Right cardiac atrium (tissue), 5 donors: ENCODE results near the gene NUTF2. TPM values are rescaled to one million over a fixed set of nuclear protein-coding genes. Genes with fewer than 3 reads are reported as not detected.
"Not testable (repeated sequence)": the region's sequence is repeated elsewhere in the genome, so short reads cannot be mapped to it uniquely, and the experiment has no call there.

Experiments
- ATAC-seq, 2 donors: fragments of 200-7000 bp; cut with Tn5 transposase; one replicate each; pipeline versions ENCODE4 v1.8.0 to v1.9.1; 2020; ENCODE audit warnings: moderate library complexity in 2 of 2, mild to moderate bottlenecking in 1 of 2
- DNase-seq, 3 donors: peaks; one replicate each; pipeline ENCODE4 v3.0.0-alpha.2; 2020
- H3K27ac ChIP-seq: one replicate; pipeline ENCODE4 v1.5.1; 2013; ENCODE audit warnings: mild to moderate bottlenecking, low read length, control low read depth, moderate library complexity
- H3K27me3 ChIP-seq: one replicate; pipeline ENCODE4 v1.6.1; 2013; ENCODE audit not compliant: control insufficient read depth, insufficient read depth
- H3K4me1 ChIP-seq: one replicate; pipeline ENCODE4 v1.6.1; 2013; ENCODE audit warnings: low read length; ENCODE audit not compliant: control insufficient read depth, insufficient read depth
- H3K4me3 ChIP-seq: one replicate; pipeline ENCODE4 v1.5.1; 2013; ENCODE audit warnings: low read length, control low read depth
- H3K9me3 ChIP-seq: one replicate; pipeline ENCODE4 v1.6.1; 2013; ENCODE audit warnings: low read length; ENCODE audit not compliant: control insufficient read depth
- WGBS: extraction: QIAGEN DNeasy Blood & Tissue Kit; methylation state at CpG from one replicate; pipeline ENCODE4 v1.1.7; 2013; 5-methylcytosine and 5-hydroxymethylcytosine counted together
- intact Hi-C, 4 donors: fragments of 100-400 bp; cut with DNase I; formaldehyde crosslinking; loops; one replicate each; pipeline versions ENCODE4 v1.11.0 to v1.14.0; 2022 to 2023
- polyA plus RNA-seq: library from polyadenylated mRNA; stranded (reverse); fragments of 200-250 nt; gene quantifications from one replicate; pipeline ENCODE4 v1.2.3, GENCODE V29; 2013
- total RNA-seq, 4 donors: library from RNA; stranded (reverse); fragmentation: NEBNext Ultra II Directional; extraction: Animal tissue kit (Norgen Biotek cat#: 25700); gene quantifications; one replicate each; pipeline ENCODE4 v1.2.1, GENCODE V29; 2021
- donor health status: healthy with polysubstance abuse.
- donor health status: DM: no; HTN: yes; CAD: no.
- donor health status: DM: no; HTN: no; CAD: no.
- donor health status: DM: no; HTN: yes; CAD: no; lungs with severe emphysema.
- donor health status: DM: yes; HTN: yes; CAD: no.

NUTF2 gene
- total and polyA plus RNA-seq, 5 donors, result 66.6 to 125 (median 68.2) TPM

DNA sequence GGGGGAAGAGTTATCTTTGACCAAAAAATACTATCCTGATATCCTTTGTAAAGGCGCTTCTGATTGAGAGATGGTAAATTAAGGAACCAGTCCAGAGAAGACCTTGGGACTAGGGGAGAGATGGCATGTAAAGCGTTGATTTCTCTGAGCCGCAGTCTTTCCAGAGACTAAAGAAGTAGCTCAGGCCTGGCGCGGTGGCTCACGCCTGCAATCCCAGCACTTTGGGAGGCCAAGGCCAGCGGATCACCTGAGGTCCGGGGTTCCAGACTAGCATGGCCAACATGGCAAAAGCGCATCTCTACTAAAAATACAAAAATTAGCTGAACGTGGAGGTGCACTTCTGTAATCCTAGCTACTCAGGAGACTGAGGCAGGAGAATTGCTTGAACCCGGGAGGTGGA, 1.4 kb downstream of the NUTF2 start:
- 90% methylated on average over 11 of the region's 11 CpGs for whole genome bisulfite sequencing
- intact Hi-C loops, result no loop called here
- ATAC-seq, result no peak
- Histone ChIP-seq H3K9me3 (no peaks in the 10 kb centered on the region), H3K27ac (peak overlapping the region; percentile 9), H3K4me3 (peak overlapping the region; percentile 89), H3K4me1 (peaks cover 12% of the 10 kb centered on the region), H3K27me3 (no peaks in the 10 kb centered on the region)
- no peak for DNase-seq

DNA sequence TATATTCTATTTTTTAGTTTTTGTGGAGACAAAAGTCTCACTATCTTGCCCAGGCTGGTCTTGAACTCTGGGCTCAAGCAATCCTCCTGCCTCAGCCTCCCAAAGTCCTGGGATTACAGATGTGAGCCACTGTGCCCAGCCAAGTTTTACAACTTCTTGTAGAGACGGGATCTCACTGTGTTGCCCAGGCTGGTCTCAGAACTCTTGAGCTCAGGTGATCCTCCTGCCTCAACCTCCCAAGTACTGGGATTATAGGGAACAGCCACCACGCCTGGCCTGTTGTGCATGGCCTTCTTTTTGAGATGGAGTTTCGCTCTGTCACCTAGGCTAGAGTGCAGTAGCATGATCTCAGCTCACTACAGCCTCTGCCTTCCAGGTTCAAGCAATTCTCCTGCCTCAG, 6.9 kb downstream of the NUTF2 start:
- over 99% methylated on average over 3 of the region's 3 CpGs for WGBS
- Histone ChIP-seq H3K9me3 (no peaks in the 10 kb centered on the region), H3K27ac (no peak overlapping the region), H3K4me3 (no peak overlapping the region), H3K4me1 (peaks cover 19% of the 10 kb centered on the region), H3K27me3 (no peaks in the 10 kb centered on the region)
- intact Hi-C loops, result no loop called here
- DNase-seq (no peak), ATAC-seq (no peak)

DNA sequence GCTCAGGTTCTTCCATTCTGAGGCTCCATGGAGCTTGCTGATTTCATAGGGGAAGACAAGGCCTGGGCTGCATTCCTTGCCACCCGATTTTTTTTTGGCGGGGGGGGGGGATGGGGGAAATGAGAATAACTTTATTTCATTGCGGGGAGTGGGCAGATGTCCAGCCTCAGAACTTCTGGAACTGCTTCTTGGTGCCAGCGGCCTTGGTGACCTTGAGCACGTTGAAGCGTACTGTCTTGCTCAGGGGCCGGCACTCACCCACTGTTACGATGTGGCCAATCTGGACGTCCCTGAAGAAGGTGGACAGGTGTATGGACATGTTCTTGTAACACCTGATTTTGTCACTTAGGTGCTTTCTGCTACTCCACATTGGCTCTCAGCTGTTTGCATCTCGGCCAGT, 9.1 kb downstream of the NUTF2 start:
- intact Hi-C loops, result no loop called here
- ATAC-seq (no peak), DNase-seq (no peak)
- no peaks in the 10 kb centered on the region for H3K27me3 ChIP-seq
- H3K27ac ChIP-seq, result peak overlapping the region; percentile 12
- H3K4me3 ChIP-seq, result no peak overlapping the region
- 69% methylated on average over 10 of the region's 10 CpGs for WGBS
- H3K4me1 ChIP-seq, result peaks cover 23% of the 10 kb centered on the region
- no peaks in the 10 kb centered on the region for H3K9me3 ChIP-seq

DNA sequence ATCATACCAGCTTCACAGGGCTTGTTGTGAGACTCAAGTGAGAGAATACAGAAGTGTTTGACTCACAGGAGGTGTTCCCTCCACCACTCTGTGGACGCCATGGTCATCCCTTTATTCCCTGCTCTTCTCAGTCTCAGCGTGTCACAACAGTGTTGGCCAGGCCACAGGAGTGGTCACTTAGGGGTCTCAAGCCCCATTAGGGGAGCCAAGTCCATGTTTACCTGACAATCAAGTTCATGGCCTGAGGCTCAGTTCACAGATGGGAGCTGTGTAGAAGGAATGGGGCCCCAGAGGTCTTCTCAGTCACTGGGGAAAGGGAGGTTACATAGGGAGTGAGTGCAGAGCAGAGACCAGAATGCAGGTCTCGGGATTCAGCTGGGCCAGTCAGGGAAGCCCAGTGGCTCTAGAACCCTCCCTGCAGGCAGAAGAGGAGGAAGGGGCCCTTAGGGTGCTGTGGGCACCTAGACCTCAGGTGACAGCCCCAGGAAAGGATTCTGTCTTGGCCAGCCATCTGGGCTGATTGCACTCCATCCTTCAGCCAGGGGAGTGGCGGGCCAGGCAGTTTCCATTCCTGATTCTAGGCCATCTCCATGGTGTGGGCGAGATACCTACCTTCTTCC, 10.3 kb downstream of the NUTF2 start:
- intact Hi-C loops, result no loop called here
- no peak for ATAC-seq
- WGBS, result 90% methylated on average over 5 of the region's 5 CpGs
- Histone ChIP-seq H3K4me3 (no peak overlapping the region), H3K9me3 (no peaks in the 10 kb centered on the region), H3K27ac (peak overlapping the region; percentile 85), H3K4me1 (peaks cover 34% of the 10 kb centered on the region), H3K27me3 (no peaks in the 10 kb centered on the region)
- no peak for DNase-seq

DNA sequence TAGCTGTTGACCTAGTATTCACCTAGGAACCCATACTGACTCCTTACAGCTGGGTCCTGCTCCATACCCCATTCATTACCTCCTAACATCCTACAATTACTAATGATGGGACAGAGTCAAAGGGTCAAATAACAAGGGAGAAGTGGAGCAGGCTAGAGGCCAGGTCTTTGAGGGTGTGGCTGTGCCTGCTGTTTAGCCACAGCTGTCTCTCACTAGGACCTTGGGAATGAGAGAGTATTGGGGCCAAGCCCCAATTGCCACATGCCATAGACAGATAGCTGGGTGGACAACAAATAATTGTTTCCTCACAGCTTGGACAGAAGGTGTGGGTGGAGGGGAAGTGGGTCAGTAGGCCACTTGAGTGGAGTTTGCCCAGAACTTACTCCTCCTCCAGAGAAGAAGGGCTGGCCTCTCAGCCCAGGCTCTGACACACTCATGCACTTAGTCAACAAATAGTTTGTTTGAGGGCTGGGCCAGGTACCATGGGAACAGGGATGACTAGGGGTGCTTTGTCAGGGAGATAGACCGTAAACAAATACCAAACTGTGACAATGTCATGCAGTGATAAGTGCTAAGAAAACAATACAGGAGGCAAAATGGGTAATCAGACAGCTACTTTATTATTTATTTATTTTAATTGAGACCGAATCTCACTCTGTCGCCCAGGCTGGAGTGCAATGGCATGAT, 11.0 kb downstream of the NUTF2 start:
- intact Hi-C loops, result no loop called here
- WGBS, result 20% methylated on average over 3 of the region's 3 CpGs
- ATAC-seq (peak; percentile 93 to 95), DNase-seq (peak; percentile 75 to 86 (median 81))
- no peaks in the 10 kb centered on the region for H3K27me3 ChIP-seq
- H3K4me3 ChIP-seq, result no peak overlapping the region
- peaks cover 40% of the 10 kb centered on the region for H3K4me1 ChIP-seq
- H3K27ac ChIP-seq, result peak overlapping the region; percentile 85
- no peaks in the 10 kb centered on the region for H3K9me3 ChIP-seq

DNA sequence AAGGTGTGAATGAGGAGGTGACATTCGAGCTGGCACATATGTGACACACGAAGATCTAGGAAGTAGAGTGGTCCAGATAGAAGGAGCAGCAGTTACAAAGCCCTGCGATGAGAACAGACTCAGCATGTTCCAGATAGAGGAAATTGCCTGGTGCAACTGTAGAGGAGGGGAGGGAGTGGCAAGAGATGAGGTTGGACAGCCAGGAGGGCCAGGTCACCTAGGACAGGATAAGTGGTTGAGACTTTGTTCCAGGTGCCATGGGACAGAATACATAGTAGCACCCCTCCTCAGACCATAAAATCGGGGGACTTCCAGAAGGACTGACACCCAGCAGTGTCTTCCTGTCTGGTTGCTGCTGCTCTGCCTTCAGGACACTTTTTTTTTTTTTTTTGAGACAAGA, 11.8 kb downstream of the NUTF2 start:
- ATAC-seq (peak; percentile 4 to 7), DNase-seq (no peak)
- no peaks in the 10 kb centered on the region for H3K9me3 ChIP-seq
- peak overlapping the region; percentile 85 for H3K27ac ChIP-seq
- intact Hi-C loops, result no loop called here
- no peaks in the 10 kb centered on the region for H3K27me3 ChIP-seq
- H3K4me3 ChIP-seq, result no peak overlapping the region
- H3K4me1 ChIP-seq, result peaks cover 47% of the 10 kb centered on the region
- WGBS, result 52% methylated on average over 4 of the region's 4 CpGs

DNA sequence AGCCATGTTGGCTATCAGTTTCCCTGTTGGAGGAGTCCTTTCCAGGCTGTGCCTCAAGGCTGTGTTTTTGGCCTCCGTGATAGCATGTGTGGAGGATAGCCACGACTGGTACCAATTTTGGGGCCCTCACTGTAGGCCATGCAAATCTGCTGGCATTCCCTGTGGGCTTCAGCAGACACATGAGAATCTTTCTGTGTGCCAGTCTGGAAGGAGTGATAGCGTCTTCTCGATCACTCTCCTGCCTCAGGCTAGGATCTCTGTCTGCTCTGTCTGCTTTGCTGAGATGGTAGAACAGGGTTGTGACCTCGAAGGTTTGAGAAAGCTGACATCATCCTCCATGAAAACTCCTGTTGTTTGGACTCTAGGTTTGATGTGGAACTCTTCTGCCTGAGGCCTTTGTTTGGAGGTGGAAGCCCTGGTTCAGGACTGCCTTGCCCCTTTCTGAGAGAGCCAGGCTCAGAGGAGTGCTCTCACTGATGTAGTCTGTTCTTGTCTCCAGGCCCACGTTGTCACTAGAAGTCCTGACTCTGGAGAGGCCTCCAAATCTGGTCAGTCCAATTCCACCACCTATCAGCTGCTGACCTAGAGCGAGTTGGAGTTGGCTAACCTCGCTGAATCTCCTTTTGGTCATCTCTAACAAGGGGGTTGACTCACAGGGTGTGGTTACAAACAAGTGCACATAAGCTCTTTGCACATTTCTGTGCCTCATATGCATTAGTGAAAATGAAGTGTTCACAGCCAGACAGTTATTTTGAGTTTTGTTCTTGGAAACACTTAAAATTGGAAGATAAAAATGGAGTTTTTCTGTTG, 14.1 kb downstream of the NUTF2 start:
- Histone ChIP-seq H3K27ac (peak overlapping the region; percentile 100), H3K27me3 (no peaks in the 10 kb centered on the region), H3K4me3 (no peak overlapping the region), H3K9me3 (no peaks in the 10 kb centered on the region), H3K4me1 (peaks cover 48% of the 10 kb centered on the region)
- 76% methylated on average over 8 of the region's 8 CpGs for WGBS
- intact Hi-C loops, result no loop called here
- ATAC-seq (no peak), DNase-seq (no peak)

DNA sequence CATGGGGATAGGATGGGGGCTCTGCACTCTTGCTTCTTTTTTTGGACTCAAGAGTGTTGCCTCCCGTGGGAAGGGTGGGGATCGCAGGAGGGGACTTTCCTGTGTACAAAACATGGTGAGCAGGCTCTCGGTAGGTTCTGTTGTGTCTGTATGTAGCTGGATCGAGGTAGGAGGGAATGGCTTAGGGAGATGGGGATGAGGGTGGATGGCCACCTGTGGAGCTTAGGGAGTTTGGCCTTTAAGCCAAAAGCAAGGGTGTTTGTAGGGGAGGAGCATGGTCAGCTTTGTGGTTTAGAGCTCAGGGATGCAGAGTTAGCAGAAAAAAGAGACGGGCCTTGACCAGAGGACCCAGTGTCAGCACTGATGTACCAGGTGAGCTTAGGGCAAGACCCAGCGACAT, 15.1 kb downstream of the NUTF2 start:
- Histone ChIP-seq H3K9me3 (no peaks in the 10 kb centered on the region), H3K27ac (peak overlapping the region; percentile 100), H3K4me3 (no peak overlapping the region), H3K4me1 (peaks cover 46% of the 10 kb centered on the region), H3K27me3 (no peaks in the 10 kb centered on the region)
- no peak for ATAC-seq
- intact Hi-C loops, result no loop called here
- no peak for DNase-seq
- WGBS, result 69% methylated on average over 6 of the region's 6 CpGs

DNA sequence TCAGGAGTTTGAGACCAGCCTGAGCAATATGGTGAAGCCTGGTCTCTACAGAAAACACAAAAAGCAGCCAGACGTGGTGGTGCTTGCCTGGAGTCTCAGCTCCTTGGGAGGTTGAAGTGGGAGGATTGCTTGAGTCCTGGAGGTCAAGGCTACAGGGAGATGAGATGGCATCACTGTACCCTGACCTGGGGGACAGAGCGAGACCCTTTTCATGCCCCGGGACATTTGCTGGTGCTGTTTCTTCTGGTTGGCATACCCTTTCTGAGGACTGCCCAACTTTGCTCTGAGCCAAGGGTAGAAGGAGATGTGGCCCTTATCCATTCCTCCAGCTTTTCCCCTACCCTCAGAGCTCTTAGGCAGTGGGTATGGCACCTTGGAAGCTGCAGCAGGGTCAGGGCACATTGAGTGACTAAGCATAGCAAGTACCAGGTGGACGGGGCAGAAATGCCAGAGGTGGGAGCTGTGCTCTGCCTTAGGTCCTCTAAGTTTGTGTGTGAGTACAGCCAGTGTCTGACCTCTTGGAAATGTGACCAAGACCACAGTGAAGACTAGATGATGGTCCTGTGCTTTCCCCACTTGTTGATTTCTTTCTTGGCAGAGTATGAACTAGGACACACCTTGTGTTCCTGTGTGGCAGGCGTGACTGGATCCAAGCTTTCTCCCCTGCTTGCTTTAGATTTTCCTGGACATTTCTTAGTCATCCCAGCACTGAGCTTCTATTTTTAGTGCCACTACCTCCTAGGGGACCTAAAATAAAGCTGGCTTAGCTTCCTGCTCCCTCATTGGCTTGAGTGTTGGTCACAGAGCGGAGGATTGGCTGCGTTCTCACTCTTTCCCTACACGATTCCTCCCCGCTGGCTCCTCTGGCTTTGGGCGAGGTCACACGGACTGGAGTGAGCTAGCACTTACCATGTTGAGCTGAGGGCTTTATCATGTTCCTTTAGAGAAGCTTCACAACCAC, 16.2 kb downstream of the NUTF2 start:
- H3K27me3 ChIP-seq, result no peaks in the 10 kb centered on the region
- DNase-seq, result peak; percentile 87 to 90 (median 90)
- H3K27ac ChIP-seq, result peak overlapping the region; percentile 100
- peaks cover 39% of the 10 kb centered on the region for H3K4me1 ChIP-seq
- no peak overlapping the region for H3K4me3 ChIP-seq
- peak; percentile 93 to 94 for ATAC-seq
- intact Hi-C loops, result no loop called here
- no peaks in the 10 kb centered on the region for H3K9me3 ChIP-seq
- 44% methylated on average over 11 of the region's 11 CpGs for WGBS

DNA sequence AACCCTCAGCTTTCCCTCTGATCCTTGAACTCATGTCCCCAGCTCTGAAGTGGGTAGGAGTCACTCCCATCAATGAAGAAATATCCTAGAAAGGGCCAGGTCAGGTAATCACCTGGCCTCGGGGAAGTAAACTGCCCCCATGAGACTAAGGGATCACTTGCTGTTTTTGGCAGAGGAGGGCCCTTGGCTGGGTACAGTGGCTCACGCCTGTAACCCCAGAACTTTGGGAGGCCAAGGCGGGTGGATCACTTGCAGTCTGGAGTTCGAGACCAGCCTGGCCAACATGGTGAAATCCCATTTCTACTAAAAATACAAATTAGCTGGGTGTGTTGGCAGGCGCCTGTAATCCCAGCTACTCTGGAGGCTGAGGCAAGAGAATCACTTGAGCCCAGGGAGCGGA, 17.3 kb downstream of the NUTF2 start:
- H3K9me3 ChIP-seq, ATAC-seq, DNase-seq, H3K27me3 ChIP-seq, intact Hi-C loops, H3K4me3 ChIP-seq: not testable (repeated sequence)
- WGBS, result 94% methylated on average over 6 of the region's 6 CpGs
- peaks cover 34% of the 10 kb centered on the region for H3K4me1 ChIP-seq
- peak overlapping the region; percentile 87 for H3K27ac ChIP-seq
